Stimulated activated naive CD4-positive, alpha-beta T cell treated with Interleukin-2 at 50 U/mL for 16 hours (primary cell): Measurements from ENCODE around the gene BRCA2.
A peak's percentile ranks its signal among the peaks of the same experiment; 100 is the strongest.

Experiments used
- DNase-seq: peaks from one replicate; lab custom pipeline; 2025; lab: John Stamatoyannopoulos, UW

The BRCA2 gene

GRCh38 chr13:32385410-32385809 lies 70.1 kb downstream of the BRCA2 start:
- no peak for DNase-seq

- no peak for DNase-seq
Observed at GRCh38 chr13:32390048-32390447, 74.7 kb downstream of the BRCA2 start.

- DNase-seq = no peak
Observed at GRCh38 chr13:32390484-32390883, 75.2 kb downstream of the BRCA2 start.

- DNase-seq = no peak
Observed at GRCh38 chr13:32391101-32391619, 75.9 kb downstream of the BRCA2 start.

- DNase-seq = no peak
Observed at GRCh38 chr13:32403108-32403507, 87.8 kb downstream of the BRCA2 start.

GRCh38 chr13:32407854-32408253 lies 92.5 kb downstream of the BRCA2 start:
- DNase-seq = no peak

GRCh38 chr13:32408296-32409000 lies 93.1 kb downstream of the BRCA2 start:
- no peak for DNase-seq

- no peak for DNase-seq
Observed at GRCh38 chr13:32409001-32409313, 93.6 kb downstream of the BRCA2 start.

- DNase-seq = no peak
Observed at GRCh38 chr13:32409561-32410421, 94.5 kb downstream of the BRCA2 start.

- DNase-seq = no peak
Observed at GRCh38 chr13:32413284-32413683, 98.0 kb downstream of the BRCA2 start.

- DNase-seq = no peak
Observed at GRCh38 chr13:32414580-32414979, 99.3 kb downstream of the BRCA2 start.

GRCh38 chr13:32415019-32415418 lies 99.7 kb downstream of the BRCA2 start:
- DNase-seq = no peak

GRCh38 chr13:32417995-32418394 lies 102.7 kb downstream of the BRCA2 start:
- no peak for DNase-seq

GRCh38 chr13:32419862-32420261 lies 104.6 kb downstream of the BRCA2 start:
- no peak for DNase-seq

GRCh38 chr13:32423592-32423991 lies 108.3 kb downstream of the BRCA2 start:
- no peak for DNase-seq

GRCh38 chr13:32425158-32425557 lies 109.8 kb downstream of the BRCA2 start:
- DNase-seq = no peak

- DNase-seq = peak; percentile 25
Observed at GRCh38 chr13:32426191-32426989, 111.1 kb downstream of the BRCA2 start.

GRCh38 chr13:32426990-32427851 lies 111.9 kb downstream of the BRCA2 start:
- peak; percentile 48 for DNase-seq

GRCh38 chr13:32427852-32428580 lies 112.7 kb downstream of the BRCA2 start, which contains the start of gene N4BP2L1:
N4BP2L1 (minus strand) TSS chr13:32428130; CDS start chr13:32428082, 48 bp downstream.
- peak; percentile 85 for DNase-seq

- DNase-seq = no peak
Observed at GRCh38 chr13:32428581-32429432, 113.5 kb downstream of the BRCA2 start.
